ENCODE data around the gene CDK14.

Gene CDK14

DNA sequence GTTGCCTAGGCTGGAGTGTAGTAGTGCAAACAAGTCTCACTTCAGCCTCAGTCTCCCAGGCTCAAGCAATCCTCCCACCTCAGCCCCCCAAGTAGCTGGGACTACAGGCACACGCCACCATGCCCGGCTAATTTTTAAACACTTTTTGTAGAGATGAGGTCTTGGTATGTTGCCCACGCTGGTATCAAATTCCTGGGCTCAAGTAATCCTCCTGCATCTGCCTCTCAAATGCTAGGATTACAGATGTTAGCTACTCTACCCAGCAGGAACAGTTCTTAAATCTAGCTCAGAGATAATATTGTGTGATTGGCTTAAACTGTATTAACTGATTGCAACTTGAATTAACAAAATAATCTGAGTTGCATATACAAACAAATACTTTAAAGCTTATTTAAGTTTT is 82.9 kb downstream of the CDK14 start:
- no peak for DNase-seq (ENCODE audit: low read depth in 2 of 2)

DNA sequence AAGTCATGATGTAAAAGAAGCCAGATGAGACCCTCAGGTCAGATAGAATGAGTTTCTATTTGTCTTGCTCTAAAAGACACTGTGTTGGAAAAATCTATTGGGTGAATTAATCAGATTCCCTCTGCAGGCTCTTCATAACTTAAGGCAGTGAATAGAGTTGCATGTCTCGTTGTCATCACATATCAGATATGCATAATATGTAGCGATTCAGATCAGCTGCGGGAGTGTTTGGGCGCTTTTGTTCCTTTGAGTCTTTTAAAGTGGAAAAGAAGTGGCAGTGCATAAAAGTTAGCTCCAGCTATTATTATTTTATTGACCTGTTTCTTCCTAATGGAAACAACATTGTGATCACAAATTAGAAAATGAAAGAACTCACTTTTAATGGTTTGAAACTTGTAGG is 84.4 kb downstream of the CDK14 start:
- DNase-seq (ENCODE audit: low read depth in 2 of 2): no peak

DNA sequence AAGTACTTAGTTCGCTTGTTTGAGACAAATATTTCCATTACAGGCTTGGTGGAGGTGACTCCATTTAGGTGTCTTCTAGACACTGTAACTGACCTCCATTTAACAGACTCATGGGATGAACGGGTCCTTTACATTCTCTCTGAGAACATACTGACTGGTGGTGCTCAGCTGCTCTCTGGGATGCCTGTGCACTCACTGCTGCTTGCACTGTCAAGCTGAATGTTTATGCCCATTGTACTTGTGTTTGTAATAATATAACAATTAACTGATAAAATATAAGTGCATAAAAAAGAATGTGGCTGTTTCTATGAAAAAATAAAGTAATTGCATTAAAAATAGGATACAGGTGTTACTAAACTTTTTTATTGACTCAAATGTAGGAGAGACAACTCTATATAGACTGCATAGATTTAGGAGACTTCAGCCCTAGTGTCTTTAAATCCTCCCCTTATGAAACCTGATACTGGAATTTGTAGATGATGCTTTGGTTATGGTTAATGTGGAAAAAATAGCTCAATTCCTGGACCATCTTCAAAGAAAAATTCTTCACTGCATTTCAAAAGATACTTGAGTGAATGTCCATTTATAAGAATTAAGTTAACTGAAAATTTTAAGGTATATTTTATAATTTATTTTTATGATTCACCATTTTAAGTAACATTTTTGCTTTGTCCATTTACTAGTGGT is 85.4 kb downstream of the CDK14 start:
- no peak for DNase-seq (ENCODE audit: low read depth in 2 of 2)

DNA sequence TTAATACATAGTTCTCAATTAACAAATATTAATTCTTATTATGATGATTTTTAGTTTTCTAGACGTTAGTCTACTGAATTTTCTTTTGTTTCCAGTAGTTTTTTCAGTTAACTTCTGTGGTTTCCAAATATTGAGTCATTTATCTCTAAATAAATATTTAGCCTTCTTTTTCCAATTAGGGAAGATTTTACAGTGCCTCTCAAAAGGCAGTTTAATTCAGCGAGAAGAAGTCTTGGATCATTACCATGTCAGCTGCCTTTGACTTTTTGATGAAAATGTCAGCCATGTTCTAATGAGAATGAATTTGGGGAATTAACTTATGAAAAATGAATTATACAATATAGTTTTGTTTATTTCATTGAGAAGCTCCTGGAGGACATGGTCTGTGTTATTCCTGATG is 90.0 kb downstream of the CDK14 start:
- no peak for DNase-seq (ENCODE audit: low read depth in 2 of 2)

DNA sequence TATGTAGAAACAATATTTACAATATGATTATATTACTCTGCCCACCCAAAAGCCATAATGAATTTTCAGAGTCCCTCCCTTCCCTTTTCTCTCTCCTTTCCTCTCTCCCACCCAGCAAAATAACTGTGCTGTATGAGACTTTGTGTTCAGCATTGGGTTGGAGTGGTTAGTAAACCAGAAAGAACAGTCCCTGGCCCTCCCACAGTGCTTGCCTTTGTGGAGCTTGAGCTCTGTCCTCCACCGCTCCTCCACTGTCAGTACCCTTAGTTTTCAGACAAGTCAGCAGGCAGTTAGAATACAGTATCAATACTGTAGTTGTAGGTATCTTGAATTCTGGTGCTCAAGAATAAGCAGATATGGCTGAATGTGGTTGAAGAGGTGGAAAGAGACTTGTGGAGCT is 92.7 kb downstream of the CDK14 start:
- DNase-seq (ENCODE audit: low read depth in 2 of 2): no peak

DNA sequence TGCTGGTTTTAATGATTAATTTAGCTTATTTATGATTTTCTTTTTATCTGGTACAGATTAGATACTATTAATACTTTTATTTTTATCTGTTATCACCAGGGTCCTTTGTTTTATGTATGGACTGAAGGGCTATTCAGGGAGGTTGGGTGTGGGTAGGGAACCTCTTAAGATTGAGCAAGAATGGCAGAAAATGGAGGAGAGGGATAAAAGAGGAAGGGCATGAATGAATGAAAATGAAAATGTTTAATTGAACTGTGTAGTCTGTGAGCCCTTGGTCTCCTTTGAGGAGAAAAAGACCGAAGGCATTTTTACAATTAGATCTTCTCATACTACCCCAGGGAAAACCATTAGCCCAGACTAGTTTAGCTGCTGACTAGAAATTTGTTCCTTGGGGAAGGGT is 93.1 kb downstream of the CDK14 start:
- DNase-seq (ENCODE audit: low read depth in 2 of 2): no peak

DNA sequence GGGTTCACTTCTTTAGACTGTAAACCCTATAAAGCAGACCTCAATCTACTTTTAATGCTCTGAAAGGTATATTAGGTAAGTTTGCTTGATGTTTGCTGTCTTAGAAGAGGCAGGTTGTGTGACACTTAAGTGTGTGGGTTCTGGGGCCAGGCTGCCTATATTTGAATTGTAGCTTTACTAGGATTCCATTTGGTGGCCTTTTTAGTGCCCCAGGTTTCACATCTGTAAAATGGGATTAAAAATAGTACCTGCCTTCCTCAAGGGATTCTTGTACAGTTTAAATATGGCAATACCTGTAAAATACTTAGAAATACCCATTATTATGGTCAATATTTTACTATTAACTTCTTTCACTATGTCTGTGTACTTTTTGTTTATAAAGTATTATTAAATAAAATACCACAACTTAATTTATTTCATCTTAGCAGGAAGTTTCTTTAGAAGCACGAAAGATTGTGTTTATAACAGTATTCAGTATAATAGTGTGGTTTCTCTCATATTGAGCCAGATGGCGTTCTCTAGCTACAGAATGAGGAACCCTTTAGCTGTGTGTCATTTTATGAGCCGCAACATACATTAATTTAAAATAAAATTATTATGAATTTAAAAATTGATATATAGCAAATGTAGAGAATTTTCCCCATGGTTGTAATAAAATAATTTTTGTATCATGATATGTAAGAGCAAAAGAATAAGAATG is 94.2 kb downstream of the CDK14 start:
- DNase-seq (ENCODE audit: low read depth in 2 of 2): no peak

DNA sequence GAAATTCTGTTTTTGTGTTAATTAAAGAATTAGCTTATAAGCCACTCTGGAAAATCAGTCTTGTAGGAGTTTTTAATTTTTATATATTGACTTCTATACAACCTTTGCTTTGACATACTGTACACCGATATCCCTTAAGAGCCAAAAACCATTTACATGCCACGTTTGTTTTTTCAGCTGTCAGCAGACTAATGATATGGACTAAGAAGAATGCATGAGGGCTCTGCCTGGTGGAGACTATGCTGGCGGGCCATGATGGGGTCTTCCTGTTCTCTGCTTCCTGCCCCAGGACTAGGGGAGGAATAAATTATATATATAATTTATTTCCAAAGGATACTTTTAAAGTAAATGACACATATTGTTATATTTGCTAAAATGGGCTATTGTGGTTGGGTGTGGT is 96.3 kb downstream of the CDK14 start:
- DNase-seq (ENCODE audit: low read depth in 2 of 2): no peak

DNA sequence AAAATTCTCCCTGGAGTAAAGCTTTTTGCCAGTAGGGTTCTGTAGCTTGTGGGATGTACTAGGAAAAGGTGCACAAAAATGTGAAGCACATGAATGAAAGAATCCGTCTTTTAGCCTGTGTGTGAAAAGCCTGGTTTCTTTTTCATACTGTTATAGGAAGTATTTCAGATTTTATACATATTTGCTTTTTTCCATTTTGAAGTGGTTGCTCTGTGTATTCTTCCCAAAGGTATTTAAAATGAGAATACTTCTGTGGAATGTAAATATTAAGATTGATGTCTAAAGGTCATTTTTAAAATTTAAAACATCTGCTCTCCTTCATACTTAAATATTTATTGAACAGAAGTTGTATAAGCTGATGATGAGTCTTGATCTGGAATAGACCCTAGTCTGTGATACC is 96.8 kb downstream of the CDK14 start:
- no peak for DNase-seq (ENCODE audit: low read depth in 2 of 2)

DNA sequence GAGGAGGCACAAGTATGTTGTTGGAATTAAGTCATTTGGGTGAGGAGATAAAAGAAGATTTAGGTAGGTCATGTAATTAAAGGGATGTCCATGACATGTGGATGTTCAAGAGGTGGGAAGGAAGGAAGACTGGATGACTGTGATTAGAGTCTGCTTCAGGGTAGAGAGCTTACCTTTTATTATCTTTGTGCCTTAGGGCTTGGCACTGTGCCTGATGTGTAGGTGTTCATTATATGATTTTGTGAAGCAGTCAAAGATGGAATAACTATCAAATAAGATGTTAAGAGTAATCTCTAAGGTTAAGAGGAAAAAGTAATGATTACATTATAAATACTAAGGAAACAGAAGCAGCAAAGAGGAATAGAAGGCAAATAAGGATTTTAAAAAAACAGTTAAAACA is 97.8 kb downstream of the CDK14 start:
- no peak for DNase-seq (ENCODE audit: low read depth in 2 of 2)

DNA sequence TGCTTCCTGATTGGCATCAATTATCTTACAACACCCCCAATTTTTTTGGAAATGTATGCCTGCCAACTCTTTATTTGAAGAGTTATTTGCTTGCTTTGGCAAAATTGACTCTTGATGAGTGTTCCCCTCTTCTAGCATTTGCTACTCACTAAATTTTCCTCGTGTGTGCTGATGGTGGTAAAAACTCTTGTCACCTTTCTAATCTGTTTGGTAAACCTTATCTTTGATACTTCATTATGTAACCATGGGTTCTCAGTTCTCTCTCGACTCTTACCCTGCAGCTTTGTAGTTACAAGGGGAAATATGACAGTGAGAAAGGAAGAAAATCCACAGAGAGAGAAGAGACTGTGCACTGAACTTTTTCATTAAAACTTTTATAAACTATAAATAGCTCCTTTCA is 102.5 kb downstream of the CDK14 start:
- DNase-seq (ENCODE audit: low read depth in 2 of 2): no peak

DNA sequence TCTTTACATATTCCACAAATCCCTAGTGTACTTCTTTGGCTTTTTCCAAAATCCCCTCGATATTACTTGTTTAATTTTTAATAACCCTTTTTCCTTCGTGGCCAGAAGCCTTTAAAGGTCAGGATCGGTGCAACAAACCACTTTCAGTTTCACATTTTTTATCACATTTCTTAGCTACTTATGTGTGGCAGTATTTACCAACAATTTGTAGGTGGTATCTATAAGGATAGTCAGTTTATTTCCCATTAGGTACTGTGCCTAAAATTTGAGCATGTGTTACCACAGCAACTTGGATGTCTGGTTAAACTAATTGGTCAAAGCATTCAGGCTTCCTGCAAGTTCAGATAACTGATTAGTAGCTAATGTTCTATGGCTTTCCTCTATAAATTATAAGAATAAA is 104.9 kb downstream of the CDK14 start:
- DNase-seq (ENCODE audit: low read depth in 2 of 2): no peak

DNA sequence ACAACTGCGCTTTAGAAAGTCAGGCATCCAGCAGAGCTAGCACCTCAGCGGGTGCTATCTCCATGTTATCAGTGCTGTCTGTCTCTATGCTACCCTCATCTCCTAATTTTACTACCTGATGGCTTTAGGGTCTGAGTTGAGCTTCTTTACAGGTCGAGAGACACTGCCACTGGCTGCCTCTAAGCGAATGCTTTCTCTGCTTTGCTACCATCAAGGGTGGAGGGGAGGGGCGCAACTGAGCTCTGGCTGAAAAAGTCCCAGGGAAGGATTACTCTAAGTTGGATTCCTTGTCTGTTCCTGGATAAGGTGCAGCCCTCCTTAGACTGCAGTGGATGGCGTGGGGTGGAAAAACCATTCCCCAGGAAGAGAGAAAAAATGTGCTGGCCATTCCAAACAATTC is 105.7 kb downstream of the CDK14 start:
- no peak for DNase-seq (ENCODE audit: low read depth in 2 of 2)

DNA sequence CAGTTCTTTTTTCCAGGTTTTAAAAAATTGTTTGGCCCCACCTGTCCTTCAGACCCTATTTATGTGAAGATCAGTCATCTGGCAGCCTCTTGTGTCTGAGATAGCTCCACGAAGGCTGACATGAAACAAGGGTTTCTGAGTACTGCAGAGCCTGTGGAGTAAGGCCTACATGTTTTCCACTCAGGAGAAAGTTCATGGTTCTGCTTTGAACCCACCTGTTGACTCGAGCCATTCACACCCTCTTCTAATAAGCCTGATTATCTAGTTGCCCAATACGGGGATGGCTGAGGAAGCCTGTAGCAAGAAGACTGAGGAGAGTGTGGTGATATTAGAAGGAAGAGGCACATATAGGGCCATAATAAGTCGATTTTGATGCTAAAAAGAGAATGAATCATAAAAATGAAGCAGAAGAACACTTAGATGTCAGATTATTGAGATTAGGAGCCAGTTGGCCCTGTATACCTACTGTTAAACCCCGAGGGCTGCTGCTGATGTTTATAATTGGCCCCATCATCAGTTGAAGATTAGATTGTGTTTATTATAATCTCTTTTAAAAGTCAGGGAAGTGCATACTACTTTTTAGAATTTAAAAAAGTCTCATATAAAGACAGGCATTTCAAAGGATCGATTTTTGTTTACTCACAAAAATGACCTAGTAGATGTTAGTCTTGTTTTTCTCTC is 109.4 kb downstream of the CDK14 start:
- no peak for DNase-seq (ENCODE audit: low read depth in 2 of 2)

DNA sequence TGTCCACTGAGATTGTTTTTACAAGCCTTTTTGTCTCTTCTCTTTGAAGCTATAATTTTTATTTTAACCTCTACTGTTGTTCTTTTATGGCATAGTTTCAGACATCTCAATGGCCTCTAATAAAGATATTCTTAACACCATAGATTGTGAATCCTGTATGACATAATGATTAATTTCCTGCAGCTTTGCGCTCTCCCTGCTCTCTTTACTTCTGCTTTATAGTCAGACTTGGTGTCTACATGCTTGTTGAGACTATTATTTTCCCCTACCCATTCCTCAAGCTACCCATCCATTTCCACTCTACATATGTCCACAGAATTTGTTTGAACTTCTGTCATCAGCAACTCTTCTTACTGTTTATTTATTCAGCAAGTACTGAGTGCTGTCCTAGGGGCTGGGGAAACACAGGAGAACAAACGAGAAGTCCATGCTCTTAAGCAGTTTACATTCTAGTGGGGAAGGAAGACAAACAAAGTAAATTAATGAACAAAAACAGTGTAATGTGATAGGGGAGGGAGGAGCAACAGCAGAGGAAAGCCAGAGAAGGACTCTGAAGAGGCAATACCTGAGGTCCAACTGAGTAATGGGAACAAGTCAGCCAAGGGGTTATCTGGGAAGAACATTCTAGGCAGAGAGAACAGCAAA is 110.1 kb downstream of the CDK14 start:
- no peak for DNase-seq (ENCODE audit: low read depth in 2 of 2)

DNA sequence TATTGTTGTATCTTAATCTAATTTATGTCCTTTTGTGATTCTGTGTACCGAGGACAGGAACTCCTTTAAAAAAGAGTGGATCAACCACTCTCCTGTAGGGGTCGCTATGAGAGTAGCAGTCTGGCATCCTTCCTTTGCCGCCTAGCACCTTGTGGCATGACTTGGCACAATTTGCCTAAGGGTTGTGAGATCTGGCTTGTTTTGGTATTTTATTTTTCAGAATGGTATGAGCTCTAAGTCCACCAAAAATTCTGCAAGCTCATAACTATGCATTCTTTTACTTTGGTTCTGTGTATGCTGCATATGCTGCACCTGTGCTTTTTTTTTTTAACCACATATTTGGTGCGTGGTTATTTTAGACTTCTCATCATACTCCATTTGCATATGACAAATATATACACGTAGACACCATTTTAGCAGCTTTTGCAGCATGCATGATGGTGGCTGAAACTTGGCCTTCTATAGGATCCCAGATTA is 112.8 kb downstream of the CDK14 start:
- DNase-seq (ENCODE audit: low read depth in 2 of 2): no peak

DNA sequence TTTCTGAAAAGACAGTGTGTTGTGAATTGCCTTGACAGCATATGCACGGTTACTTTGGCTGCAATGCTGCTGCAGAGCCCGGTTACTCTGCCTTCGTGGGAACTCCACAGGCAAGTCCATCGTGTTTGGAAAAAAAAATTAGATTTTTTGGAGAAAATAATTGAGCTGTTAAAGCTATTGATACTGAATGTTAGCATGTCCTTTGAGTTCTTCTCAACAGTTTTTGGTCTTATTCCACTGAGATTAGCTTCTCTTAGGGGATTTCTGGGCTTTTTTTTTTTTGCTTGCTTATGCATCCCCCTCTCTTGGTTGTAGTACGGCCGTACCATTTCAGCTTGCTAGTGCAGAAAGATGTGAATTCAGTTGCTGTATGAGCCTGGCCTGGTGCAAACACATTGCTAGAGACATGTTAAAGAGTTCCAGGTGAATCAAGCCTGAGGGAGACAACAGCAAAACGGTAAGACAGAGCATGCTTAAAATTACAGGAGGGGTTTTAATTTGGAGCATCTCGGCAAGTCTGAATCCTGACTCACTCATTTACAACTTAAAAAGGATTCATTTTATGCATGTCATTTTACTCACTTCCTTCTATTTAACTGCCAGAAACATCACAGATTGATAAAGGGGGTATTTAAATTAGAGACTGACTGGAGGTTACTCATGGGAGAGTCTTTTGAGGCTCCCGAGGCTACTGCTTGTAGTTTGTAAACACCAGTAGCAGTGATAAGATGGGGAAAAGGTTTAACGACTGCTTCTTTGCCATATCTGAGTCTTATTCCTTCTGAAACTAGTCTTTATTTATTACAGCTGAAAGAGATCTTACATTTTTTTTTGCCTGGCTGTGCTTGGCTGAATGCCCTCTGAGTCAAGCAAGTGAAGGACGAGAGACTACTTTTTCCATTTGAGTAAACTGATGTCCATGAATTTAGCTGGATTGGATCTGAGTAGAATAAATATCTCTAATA is 113.7 kb downstream of the CDK14 start:
- no peak for DNase-seq (ENCODE audit: low read depth in 2 of 2)

DNA sequence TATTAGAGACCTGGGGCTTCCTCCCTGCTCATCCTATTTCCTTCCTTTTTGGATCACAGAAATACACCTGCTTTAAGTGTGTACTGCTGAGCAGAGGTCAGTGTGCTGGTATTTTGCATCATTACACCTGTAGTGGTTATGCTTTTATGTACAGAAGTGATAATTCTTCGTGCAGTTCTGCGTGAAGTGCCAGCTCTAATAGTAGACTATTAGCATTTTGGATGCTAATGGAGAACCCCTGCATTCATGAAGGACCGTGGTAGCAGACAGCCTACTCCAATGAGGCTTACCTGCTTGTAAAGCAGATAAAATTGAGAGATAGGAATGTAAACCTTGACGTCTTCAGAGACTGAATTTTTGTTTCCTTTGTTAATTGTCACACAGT is 114.3 kb downstream of the CDK14 start:
- DNase-seq (ENCODE audit: low read depth in 2 of 2): no peak

DNA sequence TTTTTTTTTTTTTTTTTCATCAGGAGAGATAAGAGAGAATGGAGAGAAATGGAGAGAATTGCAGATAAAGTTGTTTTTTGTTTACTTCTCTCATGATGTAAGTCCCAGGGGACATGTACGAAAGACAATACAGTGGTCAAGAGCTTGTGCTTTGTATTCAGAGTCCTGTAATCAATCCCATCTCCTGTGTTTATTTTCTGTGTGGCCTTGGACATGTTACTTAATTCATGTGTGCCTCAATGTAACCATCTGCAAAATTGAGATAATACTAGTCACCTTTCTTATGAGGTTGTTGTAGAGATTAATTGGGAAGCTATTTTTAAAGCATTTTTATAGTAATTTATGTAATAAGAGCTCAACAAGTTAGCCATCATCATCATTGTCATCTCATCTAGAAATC is 117.5 kb downstream of the CDK14 start:
- no peak for DNase-seq (ENCODE audit: low read depth in 2 of 2)

DNA sequence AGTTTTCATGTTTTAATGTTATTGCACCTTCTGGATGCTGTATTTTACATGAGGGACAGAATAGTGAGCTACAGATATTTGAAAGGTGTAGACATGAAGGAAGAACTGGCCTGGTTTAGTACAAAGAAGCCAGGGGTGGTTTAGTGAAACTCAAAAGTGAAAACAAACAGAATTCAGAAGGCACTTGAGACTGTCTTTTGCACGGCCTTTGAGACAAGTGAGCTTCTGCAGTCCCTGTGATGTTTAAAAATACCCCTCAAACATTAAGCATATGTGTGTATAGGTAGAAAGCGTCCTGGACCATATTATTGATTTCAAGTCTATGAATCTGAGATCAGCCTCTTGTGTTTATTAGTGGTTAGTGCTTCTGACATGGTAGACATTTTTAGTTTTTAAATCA is 118.9 kb downstream of the CDK14 start:
- no peak for DNase-seq (ENCODE audit: low read depth in 2 of 2)

DNA sequence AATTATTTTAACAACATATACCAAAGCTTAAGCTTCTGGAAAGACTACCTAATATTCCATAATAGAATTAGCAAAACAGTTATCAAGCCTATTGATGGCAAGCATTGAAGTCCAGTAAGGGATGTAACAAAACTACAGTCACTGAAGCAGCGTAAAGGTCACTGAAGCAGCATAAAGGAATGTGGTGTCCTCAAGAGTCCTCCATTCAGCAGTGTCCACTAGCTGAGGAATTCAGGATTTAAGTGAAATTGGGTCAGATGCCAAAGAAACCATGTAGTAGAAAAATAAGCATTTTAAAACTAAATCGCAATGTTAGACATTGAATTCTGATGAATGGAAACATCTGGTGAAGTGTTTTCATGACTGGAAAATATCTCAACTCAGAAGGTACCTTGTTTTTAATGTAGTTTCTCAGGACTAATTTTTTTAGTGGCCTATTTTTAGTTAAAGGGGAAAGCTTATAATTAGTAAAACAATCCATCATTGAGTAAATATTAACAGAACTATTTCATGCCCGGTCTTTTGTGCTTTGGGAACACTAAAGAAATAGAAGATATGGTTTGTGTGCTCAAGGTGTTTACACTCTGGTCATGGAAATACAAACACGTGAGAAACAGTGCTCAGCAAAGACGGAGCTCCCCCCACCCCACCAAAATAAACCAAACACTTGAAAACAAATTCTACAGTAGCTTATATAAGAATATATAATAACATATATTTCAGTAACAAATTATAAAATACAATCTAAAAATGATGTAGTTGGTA is 121.4 kb downstream of the CDK14 start:
- no peak for DNase-seq (ENCODE audit: low read depth in 2 of 2)
